ENCODE data around the gene HEPN1. TPM values are rescaled to one million over a fixed set of nuclear protein-coding genes. Genes with fewer than 3 reads are reported as not detected.

The HEPN1 gene
- total RNA-seq, 1 experiment from 2014 or later = not detected

- no peak for TF ChIP-seq ZNF281 (CRISPR knock-in tag; IDR thresholded peaks at IDR 0.05)
These were observed 22.7 kb downstream of the HEPN1 start (continued) for GRCh38 chr11:124941703-124942102.

- H3K36me3 Mint-ChIP-seq = no peaks in the 10 kb centered on the region
- ChIA-PET POLR2A (no interaction called here), CTCF (interaction anchor here (0.6 to 1.5 kb wide), 2 partner anchors 8 to 403 kb away, joined by 3 to 8 read pairs; no protein-coding TSS in a partner anchor)
- no peaks in the 10 kb centered on the region; the same call in 1 of the 2 replicates for H3K9me3 Mint-ChIP-seq
- H3K4me1 Mint-ChIP-seq = 0 out of 2 replicates have a peak, but pooled peaks cover 2% of the 10 kb centered on the region
- DNase-seq (ENCODE audit: low spot score) (no peak), ATAC-seq (no peak)
- peaks cover 18% of the 10 kb centered on the region for H3K27me3 Mint-ChIP-seq (ENCODE audit: low read depth)
- H3K27ac Mint-ChIP-seq = no peak overlapping the region
- TF ChIP-seq ZNF263 (CRISPR knock-in tag; IDR thresholded peaks at IDR 0.05; ENCODE audit: low read depth) (no peak), HMGXB4 (CRISPR knock-in tag; IDR thresholded peaks at IDR 0.05) (no peak), GTF2I (CRISPR knock-in tag; conservative IDR thresholded peaks at IDR 0.05) (no peak), ZNF121 (CRISPR knock-in tag; IDR thresholded peaks at IDR 0.05) (no peak), TEAD4 (CRISPR knock-in tag; IDR thresholded peaks at IDR 0.05) (no peak), ZNF416 (CRISPR knock-in tag; IDR thresholded peaks at IDR 0.05) (no peak), E2F4 (CRISPR knock-in tag; IDR thresholded peaks at IDR 0.05; ENCODE audit: borderline replicate concordance, low read depth) (no peak), ATF2 (CRISPR knock-in tag; IDR thresholded peaks at IDR 0.05; ENCODE audit: borderline replicate concordance, low read depth) (no peak), USF1 (CRISPR knock-in tag; IDR thresholded peaks at IDR 0.05) (no peak)
- no peak overlapping the region for H3K4me3 Mint-ChIP-seq
These were observed 23.6 kb downstream of the HEPN1 start for GRCh38 chr11:124942466-124943253.

GRCh38 chr11:124943254-124943616, 24.2 kb downstream of the HEPN1 start:
- CTCF ChIA-PET = interaction anchor here (0.6 to 1.5 kb wide), 2 partner anchors 8 to 51 kb away, joined by 3 to 8 read pairs; no protein-coding TSS in a partner anchor
- 0 out of 2 replicates have a peak, but pooled peaks cover 2% of the 10 kb centered on the region for H3K4me1 Mint-ChIP-seq
- H3K36me3 Mint-ChIP-seq = peaks cover under 1% of the 10 kb centered on the region; the same call in 1 of the 2 replicates
- TF ChIP-seq ZMAT4 (CRISPR knock-in tag; IDR thresholded peaks at IDR 0.05) = no peak
- no peak for TF ChIP-seq SMAD4 (CRISPR knock-in tag; IDR thresholded peaks at IDR 0.05)
- TF ChIP-seq FOXJ3 (CRISPR knock-in tag; IDR thresholded peaks at IDR 0.05; ENCODE audit: borderline replicate concordance) = no peak
- TF ChIP-seq ATF6 (CRISPR knock-in tag; IDR thresholded peaks at IDR 0.05) = no peak
- TF ChIP-seq EMX1 (CRISPR knock-in tag; IDR thresholded peaks at IDR 0.05) = no peak
- no peak for TF ChIP-seq GTF2I (CRISPR knock-in tag; conservative IDR thresholded peaks at IDR 0.05)
- no peak for TF ChIP-seq JAZF1 (CRISPR knock-in tag; IDR thresholded peaks at IDR 0.05)
- no peak for TF ChIP-seq NFYB (CRISPR knock-in tag; conservative IDR thresholded peaks at IDR 0.05; ENCODE audit: low read depth)
- TF ChIP-seq E2F4 (CRISPR knock-in tag; IDR thresholded peaks at IDR 0.05; ENCODE audit: borderline replicate concordance, low read depth) = no peak
- no peak for TF ChIP-seq ELF4 (CRISPR knock-in tag; IDR thresholded peaks at IDR 0.05; ENCODE audit: low read depth)
- POLR2A ChIA-PET = no interaction called here
- no peak for ATAC-seq
- no peak overlapping the region for H3K4me3 Mint-ChIP-seq
- no peak for DNase-seq (ENCODE audit: low spot score)
- H3K9me3 Mint-ChIP-seq = peaks cover 6% of the 10 kb centered on the region
- H3K27me3 Mint-ChIP-seq (ENCODE audit: low read depth) = peaks cover 22% of the 10 kb centered on the region
- no peak overlapping the region for H3K27ac Mint-ChIP-seq
